Neural cell (in vitro differentiated cells): ENCODE measurements around the gene ARSI.

Experiments used
- EP300 ChIP-seq: fragments of 450-650 bp; conservative IDR thresholded peaks from 2 replicates; pipeline ENCODE4 v1.6.1; 2014; ENCODE audit warnings: antibody characterized with exemption, mild to moderate bottlenecking, moderate library complexity; ENCODE audit not compliant: poor library complexity, severe bottlenecking
- POLR2AphosphoS5 ChIP-seq: IDR thresholded peaks from 2 replicates; pipeline ENCODE4 v1.6.1; 2012
- RAD21 ChIP-seq: fragments of 450-650 bp; conservative IDR thresholded peaks from 2 replicates; pipeline ENCODE4 v1.6.1; 2014; ENCODE audit warnings: antibody characterized with exemption, mild to moderate bottlenecking, moderate library complexity
- SMC3 ChIP-seq: fragments of 450-650 bp; conservative IDR thresholded peaks from 2 replicates; pipeline ENCODE4 v1.6.1; 2014; ENCODE audit warnings: antibody characterized with exemption, mild to moderate bottlenecking, moderate library complexity; ENCODE audit not compliant: poor library complexity
- TAF1 ChIP-seq: IDR thresholded peaks from 2 replicates; pipeline ENCODE4 v1.6.1; 2012; ENCODE audit warnings: low read depth
- TF ChIP-seq, protein P1 (sequence below): fragments of 450-650 bp; IDR thresholded peaks from 2 replicates; pipeline ENCODE4 v1.5.1; 2014; ENCODE audit warnings: antibody characterized with exemption, mild to moderate bottlenecking, moderate library complexity; ENCODE audit not compliant: poor library complexity, severe bottlenecking
- TF ChIP-seq, protein P2 (sequence below): IDR thresholded peaks from 2 replicates; pipeline ENCODE4 v1.6.1; 2012; ENCODE audit warnings: borderline replicate concordance

DNA sequence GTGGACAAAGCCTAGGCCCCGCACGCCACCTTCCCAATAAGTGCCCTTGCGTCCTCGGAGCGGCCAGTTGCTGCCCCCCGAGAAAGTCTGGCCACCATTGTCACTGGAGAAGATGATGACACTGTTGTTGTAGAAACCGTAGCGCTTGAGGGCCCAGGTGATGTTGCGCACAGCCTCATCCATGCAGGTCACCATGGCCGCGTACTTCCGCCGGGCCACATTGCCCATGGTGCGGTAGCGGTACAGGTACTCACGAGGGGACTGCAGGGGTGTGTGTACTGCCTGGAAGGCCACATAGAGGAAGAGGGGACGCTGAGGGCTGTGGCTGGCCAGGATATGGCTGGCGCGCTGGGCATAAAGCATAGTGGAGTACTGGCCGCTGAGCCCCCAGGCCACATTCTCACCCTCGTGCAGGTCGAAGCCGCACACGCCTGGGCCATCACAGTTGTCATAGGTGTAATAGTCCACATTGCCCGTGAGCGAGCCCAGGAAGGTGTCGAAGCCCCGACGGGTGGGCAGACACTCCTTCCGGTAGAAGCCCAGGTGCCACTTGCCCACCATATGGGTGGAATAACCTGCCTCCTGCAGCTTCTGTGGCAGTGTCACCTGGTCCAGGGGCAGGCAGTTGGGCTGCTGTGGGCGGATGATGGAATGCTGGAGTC is 4.6 kb downstream of the ARSI start:
- TF ChIP-seq, protein P1, sequence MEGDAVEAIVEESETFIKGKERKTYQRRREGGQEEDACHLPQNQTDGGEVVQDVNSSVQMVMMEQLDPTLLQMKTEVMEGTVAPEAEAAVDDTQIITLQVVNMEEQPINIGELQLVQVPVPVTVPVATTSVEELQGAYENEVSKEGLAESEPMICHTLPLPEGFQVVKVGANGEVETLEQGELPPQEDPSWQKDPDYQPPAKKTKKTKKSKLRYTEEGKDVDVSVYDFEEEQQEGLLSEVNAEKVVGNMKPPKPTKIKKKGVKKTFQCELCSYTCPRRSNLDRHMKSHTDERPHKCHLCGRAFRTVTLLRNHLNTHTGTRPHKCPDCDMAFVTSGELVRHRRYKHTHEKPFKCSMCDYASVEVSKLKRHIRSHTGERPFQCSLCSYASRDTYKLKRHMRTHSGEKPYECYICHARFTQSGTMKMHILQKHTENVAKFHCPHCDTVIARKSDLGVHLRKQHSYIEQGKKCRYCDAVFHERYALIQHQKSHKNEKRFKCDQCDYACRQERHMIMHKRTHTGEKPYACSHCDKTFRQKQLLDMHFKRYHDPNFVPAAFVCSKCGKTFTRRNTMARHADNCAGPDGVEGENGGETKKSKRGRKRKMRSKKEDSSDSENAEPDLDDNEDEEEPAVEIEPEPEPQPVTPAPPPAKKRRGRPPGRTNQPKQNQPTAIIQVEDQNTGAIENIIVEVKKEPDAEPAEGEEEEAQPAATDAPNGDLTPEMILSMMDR = no peak
- TF ChIP-seq POLR2AphosphoS5 = no peak
- TF ChIP-seq TAF1 = no peak
- TF ChIP-seq EP300 = no peak
- no peak for TF ChIP-seq SMC3
- TF ChIP-seq, protein P2, sequence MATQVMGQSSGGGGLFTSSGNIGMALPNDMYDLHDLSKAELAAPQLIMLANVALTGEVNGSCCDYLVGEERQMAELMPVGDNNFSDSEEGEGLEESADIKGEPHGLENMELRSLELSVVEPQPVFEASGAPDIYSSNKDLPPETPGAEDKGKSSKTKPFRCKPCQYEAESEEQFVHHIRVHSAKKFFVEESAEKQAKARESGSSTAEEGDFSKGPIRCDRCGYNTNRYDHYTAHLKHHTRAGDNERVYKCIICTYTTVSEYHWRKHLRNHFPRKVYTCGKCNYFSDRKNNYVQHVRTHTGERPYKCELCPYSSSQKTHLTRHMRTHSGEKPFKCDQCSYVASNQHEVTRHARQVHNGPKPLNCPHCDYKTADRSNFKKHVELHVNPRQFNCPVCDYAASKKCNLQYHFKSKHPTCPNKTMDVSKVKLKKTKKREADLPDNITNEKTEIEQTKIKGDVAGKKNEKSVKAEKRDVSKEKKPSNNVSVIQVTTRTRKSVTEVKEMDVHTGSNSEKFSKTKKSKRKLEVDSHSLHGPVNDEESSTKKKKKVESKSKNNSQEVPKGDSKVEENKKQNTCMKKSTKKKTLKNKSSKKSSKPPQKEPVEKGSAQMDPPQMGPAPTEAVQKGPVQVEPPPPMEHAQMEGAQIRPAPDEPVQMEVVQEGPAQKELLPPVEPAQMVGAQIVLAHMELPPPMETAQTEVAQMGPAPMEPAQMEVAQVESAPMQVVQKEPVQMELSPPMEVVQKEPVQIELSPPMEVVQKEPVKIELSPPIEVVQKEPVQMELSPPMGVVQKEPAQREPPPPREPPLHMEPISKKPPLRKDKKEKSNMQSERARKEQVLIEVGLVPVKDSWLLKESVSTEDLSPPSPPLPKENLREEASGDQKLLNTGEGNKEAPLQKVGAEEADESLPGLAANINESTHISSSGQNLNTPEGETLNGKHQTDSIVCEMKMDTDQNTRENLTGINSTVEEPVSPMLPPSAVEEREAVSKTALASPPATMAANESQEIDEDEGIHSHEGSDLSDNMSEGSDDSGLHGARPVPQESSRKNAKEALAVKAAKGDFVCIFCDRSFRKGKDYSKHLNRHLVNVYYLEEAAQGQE = no peak
- TF ChIP-seq RAD21 = no peak
